GM19238 (cell line): ENCODE data around the gene GNB4.

Experiments used
- DNase-seq: peaks from one replicate; pipeline ENCODE4 v3.0.0; 2011; ENCODE audit warnings: low spot score; ENCODE audit not compliant: insufficient read length

Gene GNB4

GRCh38 chr3:179363332-179363731, 87.9 kb downstream of the GNB4 start:
- DNase-seq = no peak

- no peak for DNase-seq
Measured at GRCh38 chr3:179355996-179356395, 95.3 kb downstream of the GNB4 start.

GRCh38 chr3:179348325-179349013, 102.8 kb downstream of the GNB4 start:
- DNase-seq = peak; percentile 26

- peak; percentile 82 for DNase-seq
Measured at GRCh38 chr3:179347345-179348194, 103.7 kb downstream of the GNB4 start, which contains the start of gene MFN1. Gene MFN1 (plus strand): TSS chr3:179347709. CDS start chr3:179348852, 1,143 bp downstream.
